ENCODE measurements around the gene YEATS4.

DNA sequence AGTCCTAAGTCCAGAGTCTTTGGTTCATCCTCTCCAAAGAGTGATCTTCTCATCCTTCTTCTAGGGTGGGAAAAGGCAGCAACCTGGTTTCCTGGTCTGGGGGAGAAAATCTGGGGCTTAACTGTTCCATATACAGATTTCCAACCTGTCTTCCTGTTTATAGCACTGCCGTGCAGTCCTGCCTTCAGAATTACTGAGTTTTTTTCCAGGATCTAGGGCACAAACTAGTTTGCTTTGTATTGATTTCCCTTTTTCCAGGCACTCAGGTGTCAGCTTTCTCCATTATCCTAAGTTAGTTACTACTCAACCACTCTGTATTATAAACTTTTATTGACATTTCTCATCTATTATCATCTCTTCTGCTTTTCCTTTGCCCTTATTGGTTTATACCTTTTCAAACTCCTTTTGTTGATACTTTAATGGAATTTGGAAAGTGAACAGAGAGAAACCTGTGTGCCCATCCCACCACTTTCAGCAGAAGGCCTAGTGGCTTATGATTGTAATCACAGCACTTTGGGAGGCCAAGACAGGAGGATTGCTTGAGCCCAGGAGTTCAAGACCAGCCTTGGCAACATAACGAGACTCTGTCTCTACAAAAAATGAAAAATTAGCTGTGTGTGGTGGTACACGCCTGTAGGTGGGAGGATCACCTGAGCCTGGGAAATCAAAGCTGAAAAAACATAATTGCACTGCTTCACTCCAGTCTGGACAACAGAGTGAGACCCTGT lies 15.5 kb upstream of the YEATS4 start:
- TF ChIP-seq POLR2AphosphoS5 (IDR thresholded peaks at IDR 0.05) (no peak), EP300 (IDR thresholded peaks at IDR 0.05; ENCODE audit: low read depth) (no peak)
- TF ChIP-seq, protein P1, sequence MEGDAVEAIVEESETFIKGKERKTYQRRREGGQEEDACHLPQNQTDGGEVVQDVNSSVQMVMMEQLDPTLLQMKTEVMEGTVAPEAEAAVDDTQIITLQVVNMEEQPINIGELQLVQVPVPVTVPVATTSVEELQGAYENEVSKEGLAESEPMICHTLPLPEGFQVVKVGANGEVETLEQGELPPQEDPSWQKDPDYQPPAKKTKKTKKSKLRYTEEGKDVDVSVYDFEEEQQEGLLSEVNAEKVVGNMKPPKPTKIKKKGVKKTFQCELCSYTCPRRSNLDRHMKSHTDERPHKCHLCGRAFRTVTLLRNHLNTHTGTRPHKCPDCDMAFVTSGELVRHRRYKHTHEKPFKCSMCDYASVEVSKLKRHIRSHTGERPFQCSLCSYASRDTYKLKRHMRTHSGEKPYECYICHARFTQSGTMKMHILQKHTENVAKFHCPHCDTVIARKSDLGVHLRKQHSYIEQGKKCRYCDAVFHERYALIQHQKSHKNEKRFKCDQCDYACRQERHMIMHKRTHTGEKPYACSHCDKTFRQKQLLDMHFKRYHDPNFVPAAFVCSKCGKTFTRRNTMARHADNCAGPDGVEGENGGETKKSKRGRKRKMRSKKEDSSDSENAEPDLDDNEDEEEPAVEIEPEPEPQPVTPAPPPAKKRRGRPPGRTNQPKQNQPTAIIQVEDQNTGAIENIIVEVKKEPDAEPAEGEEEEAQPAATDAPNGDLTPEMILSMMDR (IDR thresholded peaks at IDR 0.05) = no peak

Data from transverse colon (tissue), 4 donors.